PC-3 (cell line): ENCODE measurements around the gene RPS6KA2. TPM values are rescaled to one million over a fixed set of nuclear protein-coding genes. Genes with fewer than 3 reads are reported as not detected.
"Not testable (repeated sequence)": the region's sequence is repeated elsewhere in the genome, so short reads cannot be mapped to it uniquely, and the experiment has no call there.

Experiments used
- ATAC-seq: fragments of 200-7000 bp; cut with Tn5 transposase; 2 replicates; pipeline ENCODE4 v1.9.1; 2020; ENCODE audit warnings: mild to moderate bottlenecking, moderate library complexity
- BruUV-seq: library from RNA; stranded (reverse); fragments of 400-500 nt; replicated peaks from 2 replicates; lab custom pipeline; 2021; lab: Mats Ljungman, UMichigan
- CTCF ChIA-PET: fragments of 300-600 bp; sonication (Branson Sonifier 250); formaldehyde crosslinking; loops from one replicate; lab custom pipeline; 2022; ENCODE audit warnings: antibody characterized with exemption; lab: Charles Lee
- POLR2A ChIA-PET: fragments of 300-600 bp; sonication (Branson Sonifier 250); formaldehyde crosslinking; loops from one replicate; lab custom pipeline; 2022; ENCODE audit warnings: antibody characterized with exemption; ENCODE audit not compliant: unreplicated experiment; lab: Charles Lee
- DNase-seq: peaks from one replicate; pipeline ENCODE4 v3.0.0-alpha.2; 2015
- H2AFZ ChIP-seq: fragments of 300-600 bp; sonication (generic); 2 replicates; pipeline ENCODE4 v1.6.0; 2016; ENCODE audit warnings: antibody characterized with exemption, low read length
- H3F3A ChIP-seq: fragments of 300-600 bp; sonication (generic); one replicate; pipeline ENCODE4 v1.6.0; 2017; ENCODE audit warnings: antibody characterized with exemption, low read length, control low read depth, mild to moderate bottlenecking; ENCODE audit not compliant: unreplicated experiment
- H3K27ac ChIP-seq: fragments of 300-600 bp; sonication (generic); 2 replicates; pipeline ENCODE4 v1.5.1; 2016; ENCODE audit warnings: mild to moderate bottlenecking, low read length
- H3K27me3 ChIP-seq: fragments of 300-600 bp; sonication (generic); 2 replicates; pipeline ENCODE4 v1.6.1; 2016; ENCODE audit warnings: low read length, mixed read lengths
- H3K36me3 ChIP-seq: fragments of 300-600 bp; sonication (generic); 2 replicates; pipeline ENCODE4 v1.6.1; 2016; ENCODE audit warnings: low read depth, mixed run types, low read length, mixed read lengths
- H3K4me1 ChIP-seq: fragments of 300-600 bp; sonication (generic); 2 replicates; pipeline ENCODE4 v1.5.1; 2016; ENCODE audit warnings: low read length; ENCODE audit not compliant: insufficient read depth
- H3K4me2 ChIP-seq: fragments of 300-600 bp; sonication (generic); 2 replicates; pipeline ENCODE4 v1.6.0; 2016; ENCODE audit warnings: low read length
- H3K4me3 ChIP-seq: fragments of 300-600 bp; sonication (generic); 2 replicates; pipeline ENCODE4 v1.5.1; 2016; ENCODE audit warnings: mild to moderate bottlenecking, low read length, mixed read lengths
- H3K79me2 ChIP-seq: fragments of 300-600 bp; sonication (generic); 2 replicates; pipeline ENCODE4 v1.6.1; 2017; ENCODE audit warnings: low read length, mixed read lengths
- H3K9ac ChIP-seq: fragments of 300-600 bp; sonication (generic); 2 replicates; pipeline ENCODE4 v1.6.0; 2016; ENCODE audit warnings: mild to moderate bottlenecking, low read length
- H3K9me2 ChIP-seq: fragments of 300-600 bp; sonication (generic); replicated peaks from 2 replicates; pipeline ENCODE4 v1.6.1; 2016; ENCODE audit warnings: mixed run types, low read length, mixed read lengths
- H3K9me3 ChIP-seq: fragments of 300-600 bp; sonication (generic); 2 replicates; pipeline ENCODE4 v1.6.1; 2016; ENCODE audit warnings: low read length, mixed read lengths
- H4K20me1 ChIP-seq: fragments of 300-600 bp; sonication (generic); 2 replicates; pipeline ENCODE4 v1.6.1; 2016; ENCODE audit warnings: low read length, mixed read lengths
- CTCF ChIP-seq: fragments of 300-600 bp; sonication (generic); conservative IDR thresholded peaks from 2 replicates; pipeline ENCODE4 v1.5.1; 2017; ENCODE audit warnings: antibody characterized with exemption, low read depth, mild to moderate bottlenecking, low read length
- EZH2 ChIP-seq: fragments of 300-600 bp; sonication (generic); IDR thresholded peaks from one replicate; pipeline ENCODE4 v1.6.1; 2017; ENCODE audit warnings: antibody characterized with exemption, mild to moderate bottlenecking, low read length; ENCODE audit not compliant: unreplicated experiment
- EZH2phosphoT487 ChIP-seq: fragments of 300-600 bp; sonication (generic); IDR thresholded peaks from 2 replicates; pipeline ENCODE4 v1.6.1; 2018; ENCODE audit warnings: mild to moderate bottlenecking, antibody characterized with exemption, low read length, borderline replicate concordance
- intact Hi-C: fragments of 100-400 bp; cut with micrococcal nuclease; formaldehyde crosslinking; loops from 2 replicates; pipeline ENCODE4 v1.9.0; 2023
- total RNA-seq: library from RNA; depleted of rRNA; stranded (reverse); fragments of >200 nt; gene quantifications from 2 replicates; pipeline ENCODE4 v1.2.3, GENCODE V29; 2014

RPS6KA2 gene
- total RNA-seq, 1 experiment from 2014 or later: 5.1 TPM

- Histone ChIP-seq H3K9ac (no peak overlapping the region), H3K4me2 (no peak overlapping the region), H3K79me2 (no peaks in the 10 kb centered on the region), H3K9me2 (no peaks in the 10 kb centered on the region), H2AFZ (no peak overlapping the region), H3K4me1 (no peaks in the 10 kb centered on the region), H3K9me3 (no peaks in the 10 kb centered on the region), H3K4me3 (no peak overlapping the region), H3F3A (no peaks in the 10 kb centered on the region), H3K36me3 (no peaks in the 10 kb centered on the region), H3K27me3 (0 out of 2 replicates have a peak, but pooled peaks cover 2% of the 10 kb centered on the region), H3K27ac (no peak overlapping the region), H4K20me1 (no peaks in the 10 kb centered on the region)
- no peak for TF ChIP-seq EZH2phosphoT487
- no peak for TF ChIP-seq CTCF
- no peak for TF ChIP-seq EZH2
- intact Hi-C loops: no loop called here
- no peak for ATAC-seq
- no TSS peak for BruUV-seq
- ChIA-PET CTCF (no interaction called here), POLR2A (no interaction called here)
- DNase-seq: no peak
Measured at GRCh38 chr6:166389119-166389518, 237.9 kb downstream of the RPS6KA2 start.

- Histone ChIP-seq H3K9me3 (no peaks in the 10 kb centered on the region), H3K4me1 (no peaks in the 10 kb centered on the region), H3K27ac (no peak overlapping the region), H3F3A (no peaks in the 10 kb centered on the region), H2AFZ (no peak overlapping the region), H3K79me2 (no peaks in the 10 kb centered on the region), H3K4me3 (no peak overlapping the region), H3K4me2 (no peak overlapping the region), H3K9ac (no peak overlapping the region), H3K9me2 (no peaks in the 10 kb centered on the region), H4K20me1 (no peaks in the 10 kb centered on the region), H3K36me3 (no peaks in the 10 kb centered on the region), H3K27me3 (no peaks in the 10 kb centered on the region)
- intact Hi-C loops: no loop called here
- DNase-seq (no peak), ATAC-seq (no peak)
- CTCF ChIA-PET: no interaction called here
- no TSS peak for BruUV-seq
- TF ChIP-seq CTCF: no peak
- no peak for TF ChIP-seq EZH2
- no peak for TF ChIP-seq EZH2phosphoT487
- POLR2A ChIA-PET: no interaction called here
Measured at GRCh38 chr6:166388290-166389004, 238.6 kb downstream of the RPS6KA2 start.

DNA sequence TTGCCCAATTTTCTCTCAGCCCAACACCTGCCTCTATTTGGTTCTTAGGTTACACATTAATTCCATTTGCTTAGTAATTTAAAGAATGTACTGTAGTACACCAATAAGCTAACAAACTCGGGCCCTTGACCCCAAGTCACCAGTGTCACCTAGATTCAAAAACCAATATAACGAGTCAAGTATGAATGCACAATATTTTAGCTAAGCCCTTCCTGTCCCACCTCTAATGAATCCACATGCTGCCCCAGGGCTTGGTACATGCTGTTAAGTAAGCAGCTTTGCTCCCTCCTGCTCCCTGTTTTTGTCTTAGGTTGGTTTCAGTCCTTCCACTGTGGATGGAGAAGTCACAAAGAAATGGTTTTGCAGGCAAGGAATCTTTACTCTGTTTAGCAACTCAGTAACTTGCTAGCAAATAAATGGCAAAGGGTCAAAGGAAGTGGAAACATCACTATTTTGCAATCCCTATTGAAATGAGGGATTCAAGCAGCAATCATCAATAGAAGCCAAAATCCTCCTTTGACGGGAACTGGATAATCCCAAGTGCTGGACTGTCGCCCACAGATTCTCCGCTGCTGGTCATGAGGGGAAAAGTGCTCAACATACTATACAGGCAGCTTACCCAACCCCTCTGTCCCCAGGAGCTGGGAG, 239.3 kb downstream of the RPS6KA2 start:
- no peak for TF ChIP-seq CTCF
- TF ChIP-seq EZH2: no peak
- no peak for TF ChIP-seq EZH2phosphoT487
- H3K36me3 ChIP-seq: no peaks in the 10 kb centered on the region
- H3K4me3 ChIP-seq: no peak overlapping the region
- BruUV-seq: no TSS peak
- no peaks in the 10 kb centered on the region for H4K20me1 ChIP-seq
- no peaks in the 10 kb centered on the region for H3K27me3 ChIP-seq
- intact Hi-C loops: no loop called here
- no peak for DNase-seq
- H3K27ac ChIP-seq: no peak overlapping the region
- H3F3A ChIP-seq: no peaks in the 10 kb centered on the region
- no peak for ATAC-seq
- no peaks in the 10 kb centered on the region for H3K9me3 ChIP-seq
- no peak overlapping the region for H2AFZ ChIP-seq
- H3K9me2 ChIP-seq: no peaks in the 10 kb centered on the region
- H3K4me2 ChIP-seq: no peak overlapping the region
- no peaks in the 10 kb centered on the region for H3K79me2 ChIP-seq
- ChIA-PET POLR2A (no interaction called here), CTCF (no interaction called here)
- H3K4me1 ChIP-seq: no peaks in the 10 kb centered on the region
- no peak overlapping the region for H3K9ac ChIP-seq

- H3K4me2 ChIP-seq, H2AFZ ChIP-seq, DNase-seq, H3K4me1 ChIP-seq, H3K4me3 ChIP-seq, BruUV-seq, POLR2A ChIA-PET, H3F3A ChIP-seq, H3K27ac ChIP-seq, CTCF ChIA-PET, H3K27me3 ChIP-seq, H3K36me3 ChIP-seq, H4K20me1 ChIP-seq, H3K79me2 ChIP-seq, intact Hi-C loops, ATAC-seq, H3K9me2 ChIP-seq, H3K9me3 ChIP-seq, H3K9ac ChIP-seq: not testable (repeated sequence)
Measured at GRCh38 chr6:166387098-166387497, 240.0 kb downstream of the RPS6KA2 start.
